GM18526 (cell line): ENCODE measurements around the gene SMG6.
A peak's percentile ranks its signal among the peaks of the same experiment; 100 is the strongest.

Source experiments
- POLR2A ChIP-seq: IDR thresholded peaks from 3 replicates; pipeline ENCODE4 v1.6.1; 2011; ENCODE audit not compliant: insufficient read length; ENCODE audit errors: extremely low read depth

The SMG6 gene

DNA sequence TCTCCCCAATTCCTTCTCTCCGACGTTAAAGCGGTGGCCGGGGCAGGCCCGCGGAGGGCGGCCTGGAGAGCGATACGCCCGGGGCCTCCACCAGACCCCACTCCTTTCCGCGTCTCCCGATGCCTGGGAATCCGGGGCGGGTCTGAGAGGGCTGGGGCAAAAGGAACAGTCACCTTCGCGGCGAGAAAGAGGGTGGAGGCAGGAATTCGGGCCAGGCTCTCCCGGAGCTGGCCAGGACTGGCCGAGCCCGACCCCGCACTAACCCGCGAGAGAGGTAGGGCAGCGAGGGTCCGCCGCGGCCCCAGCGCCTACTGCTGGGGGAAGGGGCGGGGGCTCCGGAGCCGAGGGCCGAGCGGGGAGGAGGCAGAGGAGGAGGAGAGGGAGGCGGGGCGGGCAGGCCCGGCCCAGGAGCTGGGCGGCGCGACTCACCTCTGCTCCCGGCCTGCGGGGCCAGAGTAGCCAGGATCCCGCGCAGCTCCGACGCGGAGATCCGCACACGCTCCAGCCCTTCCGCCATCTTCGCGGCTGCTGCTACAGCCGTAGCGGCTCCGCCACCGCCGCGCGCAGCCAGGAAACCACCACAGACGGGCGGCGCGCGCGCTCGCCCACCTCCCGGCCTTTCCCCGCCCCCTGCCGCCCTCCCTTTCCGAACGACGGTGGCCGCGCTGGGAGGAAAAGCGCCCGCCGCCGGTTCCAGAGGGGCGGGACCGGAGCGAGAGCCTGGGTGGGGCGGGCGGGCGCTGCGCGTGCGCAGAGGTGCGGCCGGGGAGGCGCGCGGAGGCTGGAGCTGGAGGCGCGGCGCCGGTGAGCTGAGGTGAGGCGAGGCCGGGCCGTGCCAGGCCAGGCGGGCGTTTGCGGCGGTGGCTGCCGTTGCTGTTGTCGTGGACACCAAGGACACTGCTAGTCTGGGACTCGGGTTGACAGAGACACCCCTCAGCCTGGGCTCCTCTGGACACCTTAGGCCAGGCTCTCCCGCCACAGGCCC is at the start of gene SMG6, which contains the start of gene SRR:
Gene SMG6 (minus strand): TSS at position 582 of the 985 bp plus-strand sequence. CDS start 65 bp downstream, at position 517.
Gene SRR (plus strand): TSS at position 747 of the 985 bp plus-strand sequence. CDS start 11,611 bp downstream, outside the sequence.
- TF ChIP-seq POLR2A, result peak; percentile 74

DNA sequence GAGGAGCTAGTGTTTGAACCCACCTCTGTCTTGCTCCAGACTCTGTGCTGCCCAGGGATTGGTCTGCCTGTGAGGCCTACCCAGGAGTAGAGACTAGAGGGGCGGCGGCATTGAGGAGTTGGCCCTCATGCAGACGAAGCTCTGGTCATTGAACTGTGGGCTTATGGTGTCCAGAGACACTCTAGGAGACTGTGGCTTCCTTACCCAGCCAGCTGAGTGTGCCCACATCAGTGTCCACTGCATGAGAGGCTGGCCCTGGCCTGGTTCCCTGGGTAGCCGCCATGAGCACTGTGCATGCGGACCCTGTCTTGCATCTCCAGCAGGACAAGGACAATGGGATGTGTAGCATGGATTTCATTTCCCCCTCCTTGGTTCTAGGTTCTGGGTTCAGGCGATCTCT is 47.7 kb upstream of the SMG6 start:
- no peak for TF ChIP-seq POLR2A

DNA sequence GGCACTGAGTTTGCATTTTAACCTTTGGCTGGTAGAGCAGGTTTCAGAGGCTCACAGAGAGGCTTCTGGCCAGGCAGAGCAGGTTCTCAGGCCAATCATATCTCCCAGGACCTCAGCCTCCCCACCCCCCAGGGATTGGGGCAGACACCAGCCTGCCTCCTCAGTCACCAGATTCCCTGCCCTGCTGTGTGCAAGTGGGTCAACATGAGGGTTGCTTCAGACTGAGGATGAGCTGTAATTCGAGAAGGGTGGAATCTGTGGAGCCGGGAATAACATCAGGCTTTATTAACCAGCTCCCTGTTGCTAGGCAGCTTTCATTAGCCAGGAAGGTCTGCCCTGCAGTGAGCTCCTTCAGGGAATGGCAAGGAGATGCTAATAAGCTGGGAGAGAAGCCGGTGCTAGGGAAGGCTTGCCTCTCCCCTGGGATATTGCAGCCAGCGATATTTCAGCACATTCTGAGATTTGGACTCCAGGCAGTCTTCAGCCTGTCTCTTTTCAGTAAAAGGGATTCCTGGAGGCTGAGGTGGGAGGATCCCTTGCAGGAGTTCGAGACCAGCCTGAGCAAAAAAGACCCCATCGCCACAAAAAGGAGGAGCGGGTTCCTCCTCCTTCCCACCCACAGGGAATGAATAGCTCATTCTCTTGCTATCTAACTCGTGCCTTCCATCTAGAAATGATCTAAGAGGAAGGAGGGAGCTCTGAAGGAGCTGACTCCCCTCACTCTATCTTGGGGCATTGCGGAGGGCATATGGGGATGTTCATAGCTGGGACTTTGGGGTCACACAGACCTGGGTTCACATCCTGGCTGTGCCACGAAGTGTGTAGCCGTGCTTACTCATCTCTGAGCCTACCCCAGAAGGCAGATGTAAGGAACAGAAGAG is 44.5 kb upstream of the SMG6 start:
- TF ChIP-seq POLR2A, result no peak

DNA sequence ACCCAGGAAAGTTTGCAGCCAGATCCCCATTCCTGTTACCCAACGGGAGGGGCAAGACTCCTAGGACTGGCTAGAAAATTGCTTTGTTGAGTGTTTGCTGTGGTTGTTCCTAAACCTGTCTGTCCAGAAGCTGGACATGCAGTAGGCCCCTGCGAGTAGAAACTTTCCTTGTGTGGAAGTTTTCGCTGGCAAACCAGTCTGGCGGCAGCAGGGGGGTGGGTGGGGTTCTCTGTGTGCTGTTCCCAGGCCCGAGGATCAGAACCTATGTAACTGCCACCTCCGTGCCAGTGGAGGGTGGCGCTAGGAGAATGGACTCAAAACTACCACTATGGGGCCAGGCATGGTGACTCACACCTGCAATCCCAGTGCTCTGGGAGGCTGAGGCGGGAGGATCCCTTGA is 42.9 kb upstream of the SMG6 start:
- TF ChIP-seq POLR2A, result no peak

- TF ChIP-seq POLR2A, result no peak
These were observed 40.9 kb upstream of the SMG6 start for GRCh38 chr17:2344528-2344927.

DNA sequence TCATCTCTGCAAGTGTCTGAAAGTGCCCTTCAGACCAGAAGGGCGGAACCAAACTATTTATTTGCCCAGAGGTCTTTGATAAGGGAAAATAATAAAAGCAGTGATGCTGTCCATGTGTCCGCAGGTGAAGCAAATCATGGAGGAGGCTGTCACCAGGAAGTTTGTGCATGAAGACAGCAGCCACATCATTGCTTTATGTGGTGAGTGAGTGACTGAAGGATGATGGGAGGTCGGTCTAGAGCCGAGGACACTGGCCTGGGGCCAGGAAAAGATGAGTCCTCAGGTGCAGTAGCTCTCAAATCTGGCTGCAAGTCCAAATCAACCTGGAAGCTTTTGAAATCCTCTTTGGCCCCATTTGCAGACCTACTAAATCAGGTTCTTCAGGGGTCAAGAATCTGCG is 39.8 kb upstream of the SMG6 start:
- no peak for TF ChIP-seq POLR2A

- TF ChIP-seq POLR2A, result no peak
These were observed 34.7 kb upstream of the SMG6 start for GRCh38 chr17:2338315-2338657.

GRCh38 chr17:2337544-2338314 is 34.1 kb upstream of the SMG6 start:
- TF ChIP-seq POLR2A, result no peak

DNA sequence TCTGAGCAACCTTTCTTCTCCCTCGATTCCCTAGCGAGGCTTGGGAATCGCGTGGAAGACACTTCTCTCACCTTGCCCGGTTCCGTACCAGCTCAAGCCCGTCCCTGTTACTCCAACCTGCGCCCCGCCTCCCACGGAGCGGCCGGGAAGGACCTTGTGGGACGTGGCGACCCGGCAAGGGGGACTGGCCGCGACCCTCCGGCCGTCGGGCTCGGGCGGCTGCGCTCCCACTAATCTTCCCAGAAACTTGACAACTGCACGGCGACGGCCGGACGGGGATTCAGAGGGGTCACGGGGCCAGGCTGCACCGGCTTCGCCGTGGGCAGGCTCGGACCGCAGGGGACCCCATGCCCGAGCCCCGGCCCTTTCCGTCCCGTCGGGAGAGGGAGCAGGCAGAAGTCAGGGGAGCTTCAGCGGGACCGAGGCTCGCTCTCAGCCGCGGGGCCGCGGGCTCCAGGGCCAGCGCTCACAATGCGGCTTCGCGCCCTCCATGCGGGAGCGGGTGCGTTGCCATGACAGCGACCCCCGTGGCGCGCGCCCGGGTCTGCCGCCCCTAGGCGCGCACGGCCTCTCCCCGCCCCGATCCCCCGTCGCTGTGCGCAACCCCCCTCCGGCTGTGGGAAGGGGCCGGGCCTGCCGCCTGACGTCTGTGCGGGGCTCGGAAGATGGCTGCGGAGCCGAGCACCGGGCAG is 33.4 kb upstream of the SMG6 start, which contains the start of gene SGSM2:
Gene SGSM2 (plus strand): TSS at position 650 of the 692 bp plus-strand sequence. CDS start 188 bp downstream, outside the sequence.
- TF ChIP-seq POLR2A, result peak; percentile 29

- TF ChIP-seq POLR2A, result peak; percentile 90
These were observed 32.7 kb upstream of the SMG6 start, which contains the start of gene TSR1 for GRCh38 chr17:2336215-2336851. Gene TSR1 (minus strand): TSS chr17:2336457. CDS start chr17:2336427, 30 bp downstream.

GRCh38 chr17:2335726-2336214 is 32.2 kb upstream of the SMG6 start:
- TF ChIP-seq POLR2A, result no peak

DNA sequence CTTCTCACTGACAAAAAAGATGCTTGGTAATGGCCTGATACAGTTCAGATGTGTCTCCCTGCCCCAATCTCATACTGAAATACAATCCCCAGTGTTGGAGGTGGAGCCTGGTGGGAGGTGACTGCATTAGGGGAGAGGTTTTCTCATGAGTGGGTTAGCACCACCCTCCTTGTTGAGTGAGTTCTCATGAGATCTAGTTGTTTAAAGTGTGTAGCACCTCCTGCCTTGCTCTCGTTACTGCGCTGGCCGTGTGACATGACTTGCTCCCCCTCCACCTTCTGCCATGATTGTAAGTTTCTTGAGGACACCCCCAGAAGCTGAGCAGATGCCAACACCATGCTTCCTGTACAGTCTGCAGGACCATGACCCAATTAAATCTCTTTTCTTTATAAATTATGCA is 27.7 kb upstream of the SMG6 start:
- TF ChIP-seq POLR2A, result no peak

- TF ChIP-seq POLR2A, result no peak
These were observed 20.2 kb upstream of the SMG6 start for GRCh38 chr17:2323629-2324314.
